ENCODE results near the gene FYN. TPM values are rescaled to one million over a fixed set of nuclear protein-coding genes. Genes with fewer than 3 reads are reported as not detected.

The FYN gene
- total RNA-seq, 2 donors from 2014 or later: 78.9 to 98.7 TPM

DNA sequence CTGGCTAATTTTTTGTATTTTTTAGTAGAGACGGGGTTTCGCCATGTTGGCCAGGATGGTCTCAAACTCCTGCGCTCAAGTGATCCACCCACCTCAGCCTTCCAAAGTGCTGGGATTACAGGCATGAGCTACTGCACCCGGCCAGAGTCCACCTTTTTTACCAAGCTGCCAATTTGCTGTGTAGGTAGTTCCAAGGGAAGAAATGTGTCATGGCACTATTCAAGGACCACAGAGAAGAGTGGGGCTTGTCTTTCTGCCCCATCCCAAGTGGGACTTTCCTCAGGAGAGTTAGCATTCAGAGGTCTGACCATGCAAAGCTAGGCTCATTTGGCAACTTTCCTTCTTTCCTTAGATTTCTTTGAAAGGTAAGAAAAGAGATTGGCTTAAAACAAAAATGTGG is 155.6 kb downstream of the FYN start:
- Histone ChIP-seq H3K27ac (no peak overlapping the region), H3K4me1 (peaks cover 0 to 20% of the 10 kb centered on the region in 2 donors), H3K36me3 (peaks cover 28% of the 10 kb centered on the region), H3K4me3 (no peak overlapping the region), H3K9me3 (no peaks in the 10 kb centered on the region), H3K27me3 (no peaks in the 10 kb centered on the region)
- TF ChIP-seq, protein P1, sequence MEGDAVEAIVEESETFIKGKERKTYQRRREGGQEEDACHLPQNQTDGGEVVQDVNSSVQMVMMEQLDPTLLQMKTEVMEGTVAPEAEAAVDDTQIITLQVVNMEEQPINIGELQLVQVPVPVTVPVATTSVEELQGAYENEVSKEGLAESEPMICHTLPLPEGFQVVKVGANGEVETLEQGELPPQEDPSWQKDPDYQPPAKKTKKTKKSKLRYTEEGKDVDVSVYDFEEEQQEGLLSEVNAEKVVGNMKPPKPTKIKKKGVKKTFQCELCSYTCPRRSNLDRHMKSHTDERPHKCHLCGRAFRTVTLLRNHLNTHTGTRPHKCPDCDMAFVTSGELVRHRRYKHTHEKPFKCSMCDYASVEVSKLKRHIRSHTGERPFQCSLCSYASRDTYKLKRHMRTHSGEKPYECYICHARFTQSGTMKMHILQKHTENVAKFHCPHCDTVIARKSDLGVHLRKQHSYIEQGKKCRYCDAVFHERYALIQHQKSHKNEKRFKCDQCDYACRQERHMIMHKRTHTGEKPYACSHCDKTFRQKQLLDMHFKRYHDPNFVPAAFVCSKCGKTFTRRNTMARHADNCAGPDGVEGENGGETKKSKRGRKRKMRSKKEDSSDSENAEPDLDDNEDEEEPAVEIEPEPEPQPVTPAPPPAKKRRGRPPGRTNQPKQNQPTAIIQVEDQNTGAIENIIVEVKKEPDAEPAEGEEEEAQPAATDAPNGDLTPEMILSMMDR (IDR thresholded peaks at IDR 0.05): no peak
- DNase-seq (ENCODE audit: low spot score): peak; percentile 28

DNA sequence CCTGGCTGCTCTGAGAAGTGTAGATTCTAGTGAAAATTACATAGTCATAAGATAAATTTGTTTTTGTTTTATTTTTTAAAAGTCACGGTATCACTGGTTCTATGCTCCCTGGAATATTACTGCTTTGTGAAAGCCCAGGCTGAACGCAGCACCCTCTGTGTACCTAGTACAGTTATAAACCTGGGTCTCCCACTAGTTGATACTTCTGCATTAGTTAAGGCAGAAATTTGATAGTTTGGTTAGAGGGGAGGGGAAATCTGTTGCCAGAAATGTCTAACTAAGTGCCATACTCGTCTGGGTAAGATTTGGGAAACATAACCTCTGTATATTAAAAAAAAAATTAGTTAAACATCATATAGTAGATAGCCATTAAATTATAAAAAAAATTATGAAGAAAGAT is 156.9 kb downstream of the FYN start:
- Histone ChIP-seq H3K36me3 (peaks cover 28% of the 10 kb centered on the region), H3K27me3 (no peaks in the 10 kb centered on the region), H3K4me1 (peaks cover 0 to 22% of the 10 kb centered on the region in 2 donors), H3K27ac (no peak overlapping the region), H3K9me3 (no peaks in the 10 kb centered on the region), H3K4me3 (no peak overlapping the region)
- DNase-seq (ENCODE audit: low spot score): peak; percentile 28
- TF ChIP-seq, protein P1 (IDR thresholded peaks at IDR 0.05): no peak

DNA sequence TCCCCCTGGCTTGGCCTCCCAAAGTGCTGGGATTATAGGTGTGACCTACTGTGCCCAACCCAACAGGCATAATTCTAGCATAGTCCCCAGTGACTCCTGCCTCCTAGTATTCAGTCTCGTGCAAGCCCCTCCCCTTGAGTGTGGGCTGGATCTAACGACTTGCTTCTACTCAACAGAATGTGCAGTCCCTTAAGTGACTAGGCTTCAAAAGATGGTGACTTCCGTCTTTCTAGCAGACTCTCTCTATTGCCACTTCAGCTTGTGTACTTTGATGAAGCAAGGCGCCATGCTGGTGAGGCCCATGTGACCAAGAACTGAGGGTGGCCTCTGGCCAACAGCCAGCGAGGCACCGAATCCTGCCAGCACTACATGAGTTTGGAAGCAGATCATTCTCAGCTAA is 157.9 kb downstream of the FYN start:
- Histone ChIP-seq H3K27me3 (no peaks in the 10 kb centered on the region), H3K4me1 (peaks cover 0 to 25% of the 10 kb centered on the region in 2 donors), H3K36me3 (peaks cover 28% of the 10 kb centered on the region), H3K27ac (no peak overlapping the region), H3K4me3 (no peak overlapping the region), H3K9me3 (no peaks in the 10 kb centered on the region)
- TF ChIP-seq, protein P1 (IDR thresholded peaks at IDR 0.05): no peak
- peak; percentile 57 for DNase-seq (ENCODE audit: low spot score)

DNA sequence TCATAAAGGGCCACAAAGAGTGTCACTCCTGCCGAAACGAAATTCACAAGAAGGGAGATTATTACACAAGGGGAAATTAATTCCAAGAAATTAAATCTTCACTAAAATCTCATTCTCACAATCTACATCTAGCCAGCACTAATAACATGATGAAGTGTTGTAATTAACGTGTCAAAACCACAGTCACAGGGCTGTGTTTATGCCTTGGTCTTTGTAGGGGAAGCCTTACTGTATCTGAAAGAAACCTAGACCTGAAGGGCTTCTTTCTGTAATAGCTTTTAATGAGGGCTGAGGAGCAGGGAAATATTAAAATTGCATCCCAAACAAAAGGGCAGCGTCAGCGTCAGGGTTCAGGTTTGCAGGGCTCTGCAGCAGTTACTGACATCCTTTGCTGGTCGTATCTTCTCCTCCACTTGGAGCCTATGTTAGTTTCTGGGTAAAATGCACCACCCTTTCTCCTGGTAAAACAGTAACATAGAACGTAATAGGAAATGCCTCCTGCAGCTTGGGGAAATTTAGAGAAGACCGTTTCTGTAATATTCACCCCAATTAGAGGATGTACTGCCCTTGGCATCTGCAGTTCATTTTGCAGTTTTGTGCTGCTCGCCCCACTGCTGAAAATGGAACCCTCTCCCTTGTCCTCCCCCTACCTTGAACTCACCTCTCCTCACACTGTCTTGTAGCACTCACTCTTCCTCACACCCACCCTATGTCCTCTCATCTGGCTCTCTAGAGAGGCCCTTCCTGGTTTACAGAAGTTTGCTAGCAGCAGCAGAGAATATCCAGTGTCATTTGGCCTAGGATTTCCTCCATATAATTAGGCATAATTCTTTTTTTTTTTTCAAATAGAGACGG is 158.6 kb downstream of the FYN start:
- Histone ChIP-seq H3K36me3 (peaks cover 25% of the 10 kb centered on the region), H3K9me3 (no peaks in the 10 kb centered on the region), H3K27ac (no peak overlapping the region), H3K4me1 (peaks cover 0 to 29% of the 10 kb centered on the region in 2 donors), H3K27me3 (no peaks in the 10 kb centered on the region), H3K4me3 (no peak overlapping the region)
- peak; percentile 4 for DNase-seq (ENCODE audit: low spot score)
- TF ChIP-seq, protein P1 (IDR thresholded peaks at IDR 0.05): no peak

DNA sequence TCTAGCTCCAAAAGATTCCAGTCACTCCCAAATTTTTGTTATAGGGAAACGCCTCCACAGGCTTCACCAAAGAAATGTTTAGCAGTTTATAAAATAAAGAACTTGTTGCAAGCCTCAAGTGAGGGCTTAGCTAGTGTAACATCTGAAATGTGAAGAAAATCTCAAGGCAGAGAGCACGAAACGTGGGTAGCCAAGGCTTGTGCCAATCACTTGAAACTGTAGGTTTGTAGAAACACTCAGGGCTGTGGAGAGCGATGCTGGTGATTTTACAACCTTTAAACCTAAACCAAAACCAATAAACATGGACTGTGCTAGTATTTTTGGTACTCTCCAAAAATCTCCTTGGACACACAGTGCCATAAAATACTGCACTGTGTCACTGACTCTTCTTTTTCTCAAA is 159.4 kb downstream of the FYN start:
- TF ChIP-seq, protein P1 (IDR thresholded peaks at IDR 0.05): no peak
- peak overlapping the region in 1 of 2 donors; percentile 74 for H3K27ac ChIP-seq
- DNase-seq (ENCODE audit: low spot score): peak; percentile 50
- H3K27me3 ChIP-seq: no peaks in the 10 kb centered on the region
- H3K4me1 ChIP-seq: peaks cover 0 to 29% of the 10 kb centered on the region in 2 donors
- no peaks in the 10 kb centered on the region for H3K9me3 ChIP-seq
- H3K36me3 ChIP-seq: peaks cover 17% of the 10 kb centered on the region
- no peak overlapping the region for H3K4me3 ChIP-seq
